IPS DF 4.7 (cell line): ENCODE data around the gene ZNF664.
A peak's percentile ranks its signal among the peaks of the same experiment; 100 is the strongest.

ENCODE experiments used
- DNase-seq: peaks from one replicate; pipeline ENCODE4 v3.0.0-alpha.2; 2013; ENCODE audit warnings: low spot score; ENCODE audit errors: extremely low read depth

ZNF664 gene

DNA sequence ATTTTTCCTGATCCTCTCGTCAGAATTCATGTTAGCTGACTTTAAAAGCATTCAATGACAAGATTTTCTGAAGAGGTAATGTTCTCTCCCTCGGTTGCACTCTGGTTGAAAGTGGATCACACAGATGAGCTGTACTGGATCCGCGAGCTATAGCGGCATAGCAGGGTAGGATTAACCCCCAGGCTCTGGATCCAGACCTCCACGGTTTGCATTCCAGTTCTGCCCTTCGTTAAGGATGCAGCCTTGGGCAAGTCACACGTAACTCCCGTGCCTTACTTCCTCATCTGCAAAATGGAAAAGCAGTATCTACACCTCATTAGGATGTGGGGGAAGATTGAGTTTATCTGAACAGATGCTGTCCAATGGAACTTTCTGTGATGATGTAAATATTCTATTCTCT lies 14.1 kb upstream of the ZNF664 start:
- no peak for DNase-seq

DNA sequence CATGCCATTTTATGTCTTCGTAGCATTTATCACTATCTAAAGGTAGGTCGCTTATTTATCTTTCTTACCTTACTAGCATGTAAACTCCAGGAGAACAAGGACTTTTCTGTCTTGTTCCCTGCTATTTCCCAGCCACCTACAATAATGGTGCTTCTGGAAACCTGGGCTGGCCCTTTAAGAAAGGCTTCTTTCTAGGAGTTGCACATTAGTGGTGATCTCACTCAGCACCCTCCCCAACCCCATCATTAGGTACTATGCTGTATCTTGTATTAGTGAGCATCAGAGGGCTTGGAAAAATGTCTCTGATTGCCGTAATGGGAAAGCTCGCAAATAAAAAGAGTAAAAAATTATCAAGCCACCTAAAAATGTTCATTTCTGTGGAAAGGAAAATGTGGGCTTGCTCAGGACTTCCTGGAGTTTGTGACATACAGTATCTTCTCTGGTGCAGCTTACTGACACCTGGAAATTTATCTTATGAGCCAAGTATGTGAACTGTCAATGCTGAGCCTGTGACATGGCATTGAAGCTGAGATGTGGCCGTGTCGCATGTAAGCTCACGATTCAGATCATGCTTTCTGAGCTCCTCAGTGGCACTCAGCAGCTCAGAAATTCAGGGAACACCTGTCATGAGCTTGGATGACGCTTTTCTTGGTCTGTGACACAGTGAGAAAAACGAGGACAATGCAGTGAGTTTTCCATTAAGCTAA lies 12.8 kb upstream of the ZNF664 start:
- DNase-seq: no peak

GRCh38 chr12:123960856-123961255 lies 12.2 kb upstream of the ZNF664 start:
- no peak for DNase-seq

- no peak for DNase-seq
Observed at GRCh38 chr12:123961585-123962345, 11.2 kb upstream of the ZNF664 start.

- no peak for DNase-seq
Observed at GRCh38 chr12:123962513-123962912, 10.5 kb upstream of the ZNF664 start.

DNA sequence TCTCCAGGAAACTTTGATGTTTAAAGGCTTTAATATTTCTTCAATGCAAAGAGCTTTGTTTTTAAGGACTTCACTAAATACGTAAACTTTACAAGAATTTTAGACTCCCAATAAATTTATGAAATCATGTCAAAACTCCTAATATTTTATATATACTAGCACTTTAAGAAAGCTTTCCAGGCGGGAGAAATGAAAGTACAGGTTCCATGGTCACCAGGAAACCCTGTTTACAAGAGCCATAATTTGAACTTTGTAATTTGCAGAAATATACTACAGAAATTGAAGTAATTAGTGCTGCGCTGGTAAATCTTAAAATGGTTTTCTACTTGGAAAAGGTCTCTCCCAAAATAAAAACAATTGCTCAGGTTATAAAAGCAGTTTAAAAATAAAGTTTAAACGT lies 9.2 kb upstream of the ZNF664 start:
- DNase-seq: no peak

GRCh38 chr12:123965382-123965781 lies 7.6 kb upstream of the ZNF664 start:
- no peak for DNase-seq

- no peak for DNase-seq
Observed at GRCh38 chr12:123966596-123966995, 6.4 kb upstream of the ZNF664 start.

DNA sequence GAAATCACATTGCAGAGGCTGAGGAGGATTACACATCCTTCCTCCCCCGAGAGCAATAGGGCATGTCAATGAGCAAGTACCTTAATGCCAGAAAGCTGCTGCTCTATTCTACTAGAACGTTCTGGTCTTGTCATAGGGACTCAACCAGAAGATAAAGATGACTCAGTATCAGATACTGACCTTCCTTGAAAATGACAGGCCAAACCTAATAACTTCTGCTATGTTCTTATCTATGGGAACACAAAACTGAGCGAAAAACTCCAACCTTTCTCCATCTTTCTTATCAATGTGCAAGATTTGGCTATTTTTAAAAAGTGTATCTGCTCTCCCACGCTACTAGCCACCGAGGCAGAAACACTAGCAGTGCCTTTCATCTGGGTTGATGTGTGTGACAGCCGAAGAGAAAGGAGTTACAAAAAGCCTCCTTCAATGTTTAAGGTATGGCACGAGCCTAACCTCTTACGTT lies 5.9 kb upstream of the ZNF664 start:
- no peak for DNase-seq

GRCh38 chr12:123971449-123971769 lies 1.6 kb upstream of the ZNF664 start:
- DNase-seq: no peak

GRCh38 chr12:123971770-123972456 lies 1.1 kb upstream of the ZNF664 start:
- DNase-seq: peak; percentile 94

GRCh38 chr12:123973552-123974341 lies 732 bp downstream of the ZNF664 start:
- no peak for DNase-seq

- DNase-seq: no peak
Observed at GRCh38 chr12:123976227-123976826, 3.3 kb downstream of the ZNF664 start.

- DNase-seq: no peak
Observed at GRCh38 chr12:123979566-123979965, 6.6 kb downstream of the ZNF664 start.

DNA sequence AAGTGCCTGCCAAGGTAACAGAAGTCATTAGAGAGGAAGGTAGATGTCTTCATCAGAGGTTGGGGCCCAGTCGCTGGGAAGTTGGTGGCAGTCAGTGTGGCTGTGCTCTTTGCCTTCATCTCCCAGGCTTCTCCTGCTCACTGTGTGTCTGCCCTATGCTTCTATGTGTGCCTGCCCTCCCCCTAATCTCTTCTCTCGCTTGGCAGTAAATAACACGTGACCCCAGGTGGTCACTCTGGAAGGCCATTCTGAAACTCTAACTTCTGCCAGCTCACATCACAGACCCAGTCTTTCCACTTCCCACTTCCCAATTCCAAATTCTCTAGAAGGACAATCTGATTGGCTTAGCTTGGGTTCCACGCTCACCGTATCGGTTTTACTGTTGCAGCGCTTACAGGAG lies 9.3 kb downstream of the ZNF664 start:
- no peak for DNase-seq

DNA sequence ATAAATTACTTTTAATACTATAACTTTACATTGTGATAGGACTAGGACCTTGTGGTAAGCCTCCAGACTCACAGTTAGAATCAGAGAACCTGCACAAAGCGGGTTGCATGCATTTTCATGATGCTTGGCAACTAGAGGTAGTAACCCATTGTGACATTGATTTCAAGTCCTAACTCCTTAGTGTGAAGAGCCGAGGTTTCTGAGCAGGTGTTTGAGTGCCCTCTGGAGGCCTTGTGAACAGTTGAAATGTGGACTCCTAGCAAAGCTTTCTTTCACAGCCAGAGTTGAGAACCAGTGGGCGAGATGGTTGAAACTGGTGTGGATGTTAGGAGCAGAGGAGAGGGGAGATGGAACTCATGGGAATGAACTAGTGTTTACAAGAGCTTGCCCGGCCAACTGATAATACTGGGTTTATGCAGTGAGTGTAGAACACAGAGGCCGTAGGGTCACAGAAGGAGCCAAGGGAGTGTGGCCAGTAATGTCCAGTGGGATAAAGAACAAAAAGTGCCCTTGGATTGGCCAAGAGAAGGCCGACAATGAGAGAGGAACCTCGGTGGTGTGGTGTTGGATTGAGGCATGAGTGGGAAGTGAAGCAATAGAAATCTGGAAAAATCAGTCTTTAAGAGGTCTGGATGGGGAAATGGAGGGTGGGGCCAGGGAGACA lies 10.9 kb downstream of the ZNF664 start:
- DNase-seq: no peak

DNA sequence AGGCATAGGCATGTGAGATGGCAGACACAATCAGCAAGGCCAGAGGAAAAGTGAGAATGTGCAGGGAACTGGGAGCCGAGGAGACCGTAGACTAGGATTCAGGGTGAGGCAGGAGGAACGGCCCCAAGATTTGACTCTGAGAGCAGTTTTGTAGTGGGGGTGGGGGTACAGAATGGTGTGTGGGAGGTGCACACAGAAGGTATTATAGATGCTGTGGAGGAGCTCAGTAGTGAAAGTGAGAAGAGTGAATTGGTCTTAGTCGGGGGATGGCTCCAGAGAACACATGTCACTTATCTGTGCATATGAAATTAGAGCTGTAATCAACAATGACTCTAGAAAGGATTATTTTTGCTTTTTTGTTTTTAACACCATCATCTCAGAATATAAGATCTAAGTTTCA lies 11.9 kb downstream of the ZNF664 start:
- no peak for DNase-seq

DNA sequence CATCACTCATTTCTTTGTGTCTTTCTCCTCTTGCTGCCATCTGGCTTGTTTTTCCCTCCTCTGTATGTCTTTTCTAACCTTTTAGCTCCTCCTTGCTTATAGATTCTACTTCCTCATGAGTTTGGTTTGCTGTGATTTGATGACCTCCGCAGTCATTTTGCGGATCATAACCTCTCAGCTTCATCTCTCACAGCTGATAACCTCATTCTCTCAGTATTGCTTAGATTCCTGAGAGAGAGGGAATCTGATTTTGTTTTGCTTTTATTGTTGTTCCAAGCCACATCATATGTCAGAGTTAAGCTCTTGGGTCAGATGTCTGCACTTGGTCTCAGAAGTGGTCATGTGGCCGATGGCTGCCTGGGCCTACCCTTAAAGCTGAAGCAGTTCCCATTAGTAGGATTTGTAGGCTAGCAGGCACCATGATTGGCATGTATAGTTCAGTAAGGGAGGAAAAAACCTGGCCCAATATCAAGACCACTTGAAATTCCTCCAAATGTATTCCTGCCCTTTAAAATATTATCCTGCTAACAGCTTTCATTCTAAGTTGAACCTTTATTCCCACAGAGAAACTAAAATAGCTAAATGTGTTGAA lies 13.5 kb downstream of the ZNF664 start:
- no peak for DNase-seq

- DNase-seq: no peak
Observed at GRCh38 chr12:123987022-123987421, 14.0 kb downstream of the ZNF664 start.

- no peak for DNase-seq
Observed at GRCh38 chr12:123989168-123989567, 16.2 kb downstream of the ZNF664 start.
